Stimulated activated CD8-positive, alpha-beta memory T cell treated with anti-CD3 and anti-CD28 coated beads, Interleukin-12 subunit alpha, Interleukin-12 subunit beta, amount 100 ng/mL, for 24 hours (primary cell): ENCODE results near the gene KIAA0753.
"Not testable (repeated sequence)": the region's sequence is repeated elsewhere in the genome, so short reads cannot be mapped to it uniquely, and the experiment has no call there.

ENCODE experiments used
- DNase-seq: peaks from one replicate; pipeline ENCODE4 v3.0.0-alpha.2; 2020; ENCODE audit errors: extremely low read depth

The KIAA0753 gene

DNA sequence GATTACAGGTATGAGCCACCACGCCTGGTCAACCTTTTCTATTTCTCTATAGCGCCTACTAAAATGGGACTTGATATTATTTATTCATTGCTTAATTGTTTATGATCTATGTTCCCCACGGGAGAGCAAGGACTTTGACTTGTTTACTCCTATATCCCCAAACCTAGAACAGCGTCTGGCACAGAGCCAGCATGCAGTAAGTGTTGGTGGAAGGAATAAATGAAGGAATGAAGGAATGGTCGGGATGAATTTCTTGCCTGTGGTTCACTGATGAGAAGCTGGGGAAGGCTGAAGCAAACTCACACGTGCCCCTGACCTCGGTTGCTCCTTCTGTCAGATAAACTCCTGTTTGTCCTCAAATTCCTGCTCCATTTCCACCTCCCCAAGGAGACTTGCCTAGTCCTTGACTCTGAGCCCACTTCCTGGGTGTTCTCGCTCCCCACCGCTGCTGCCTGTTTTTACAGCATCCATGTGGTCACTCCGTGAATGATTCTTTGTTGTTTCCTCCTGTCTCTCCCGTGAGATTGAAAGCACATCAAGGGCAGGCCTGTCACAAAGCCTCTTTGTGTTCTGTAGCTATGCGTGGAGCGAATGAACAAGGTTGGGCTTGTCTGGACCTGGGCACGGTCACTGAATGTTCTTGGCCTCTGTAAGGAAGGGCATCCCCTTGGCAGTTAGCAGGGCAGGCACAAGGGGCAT is 28.4 kb upstream of the KIAA0753 start:
- no peak for DNase-seq

DNA sequence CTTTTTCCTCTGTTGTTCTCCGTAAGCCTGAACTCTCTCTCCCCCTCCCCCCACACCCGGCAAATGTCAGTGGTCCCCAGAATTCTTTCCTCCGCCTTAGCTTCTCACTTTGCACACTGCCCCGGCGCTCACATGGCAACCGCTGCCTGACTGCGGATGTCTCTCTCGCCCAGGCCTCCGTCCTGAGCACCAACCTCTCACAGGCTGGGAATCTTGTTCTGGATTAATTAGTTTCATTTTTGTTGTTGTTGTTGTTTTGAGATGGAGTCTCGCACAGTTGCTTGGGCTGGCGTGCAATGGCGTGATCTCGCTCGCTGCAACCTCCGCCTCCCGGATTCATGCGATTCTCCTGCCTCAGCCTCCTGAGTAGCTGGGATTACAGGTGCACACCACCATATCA is 27.7 kb upstream of the KIAA0753 start:
- no peak for DNase-seq

DNA sequence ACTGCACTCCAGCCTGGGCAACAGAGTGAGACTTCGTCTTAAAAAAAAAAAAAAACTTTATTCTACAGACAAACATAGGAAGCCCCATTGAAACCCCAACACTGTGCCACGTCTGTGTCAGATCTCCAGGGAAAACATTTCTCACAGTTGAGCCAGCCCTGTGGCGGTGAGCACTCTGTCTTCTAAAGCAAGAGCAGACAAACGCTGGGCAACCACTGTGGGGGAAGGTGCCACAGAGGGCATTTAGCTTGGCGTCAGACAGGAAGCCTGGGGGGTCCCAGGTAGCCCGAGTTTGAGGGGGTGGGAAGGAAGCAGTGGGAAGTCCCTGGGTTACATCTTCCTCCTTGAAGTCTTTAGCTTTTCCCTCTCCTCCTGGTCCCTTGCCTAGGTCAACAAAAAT is 27.0 kb upstream of the KIAA0753 start:
- no peak for DNase-seq

DNA sequence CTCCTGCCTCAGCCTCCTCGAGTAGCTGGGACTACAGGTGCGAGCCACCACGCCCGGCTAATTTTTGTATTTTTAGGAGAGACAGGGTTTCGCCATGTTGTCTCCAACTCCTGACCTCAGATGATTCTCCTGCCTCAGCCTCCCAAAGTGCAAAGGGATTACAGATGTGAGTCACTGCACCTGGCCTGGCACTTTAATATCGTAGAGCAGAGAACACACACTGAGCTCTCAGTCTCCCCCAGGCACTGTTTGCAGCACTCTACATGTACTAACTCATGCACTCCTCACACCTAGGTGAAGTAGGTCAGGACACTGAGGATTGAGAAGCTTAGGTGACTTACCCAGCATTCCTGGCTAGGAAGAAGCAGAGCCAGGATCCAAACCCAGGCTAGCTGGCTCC is 26.0 kb upstream of the KIAA0753 start:
- DNase-seq, result no peak

DNA sequence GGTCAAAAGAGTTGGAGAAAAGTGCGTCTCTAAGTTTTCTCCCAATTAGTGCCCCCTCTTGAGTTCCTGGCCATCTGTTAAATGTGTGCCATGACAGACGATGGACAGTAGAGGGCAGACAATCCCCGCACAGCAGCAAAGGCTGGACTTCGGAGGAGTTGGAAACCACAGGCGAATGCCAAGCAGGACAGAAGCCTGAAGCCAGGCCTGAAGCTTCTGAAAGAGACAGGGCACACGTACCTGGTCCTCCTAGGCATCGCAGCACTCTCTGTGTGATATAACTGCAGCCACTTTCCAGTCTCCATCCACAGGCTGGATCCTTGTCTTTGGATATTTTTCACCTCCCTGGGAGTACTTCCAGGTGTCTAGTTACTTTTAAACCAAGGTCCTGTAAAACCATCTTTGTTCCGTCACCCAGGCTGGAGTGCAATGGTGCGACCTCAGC is 25.6 kb upstream of the KIAA0753 start:
- DNase-seq, result no peak

DNA sequence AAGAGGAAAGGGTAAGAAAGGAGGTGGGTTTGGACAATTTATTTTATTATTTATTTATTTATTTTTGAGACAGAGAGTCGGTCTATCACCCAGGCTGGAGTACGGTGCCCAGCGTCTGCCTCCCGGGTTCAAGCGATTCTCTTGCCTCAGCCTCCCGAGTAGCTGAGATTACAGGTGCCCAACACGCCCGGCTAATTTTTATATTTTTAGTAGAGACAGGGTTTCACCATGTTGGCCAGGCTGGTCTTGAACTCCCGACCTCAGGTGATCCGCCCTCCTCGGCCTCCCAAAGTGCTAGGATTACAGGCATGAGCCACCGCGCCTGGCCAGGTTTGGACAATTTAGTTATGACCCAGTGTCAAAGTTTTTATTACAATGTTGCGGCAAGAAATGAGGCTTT is 22.7 kb upstream of the KIAA0753 start:
- DNase-seq, result not testable (repeated sequence)

DNA sequence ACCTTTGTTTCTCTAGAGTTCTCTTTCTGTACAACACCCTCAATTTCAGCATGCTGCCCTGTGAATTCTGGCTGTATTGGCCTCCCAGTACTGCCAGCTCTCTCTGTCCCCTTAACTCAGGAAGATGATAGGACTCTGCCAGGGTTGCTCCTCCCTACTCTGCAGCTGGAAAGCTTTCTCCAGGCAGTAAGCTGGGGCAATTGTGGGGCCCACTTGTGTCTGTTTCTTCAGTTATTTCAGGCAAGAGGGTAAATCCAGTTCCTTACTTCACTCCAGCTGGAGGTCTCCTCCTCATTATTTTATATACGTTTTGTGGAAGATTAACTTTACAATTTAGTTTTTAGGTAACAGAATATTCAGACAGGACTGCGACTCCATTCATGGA is 20.9 kb upstream of the KIAA0753 start:
- DNase-seq, result no peak

DNA sequence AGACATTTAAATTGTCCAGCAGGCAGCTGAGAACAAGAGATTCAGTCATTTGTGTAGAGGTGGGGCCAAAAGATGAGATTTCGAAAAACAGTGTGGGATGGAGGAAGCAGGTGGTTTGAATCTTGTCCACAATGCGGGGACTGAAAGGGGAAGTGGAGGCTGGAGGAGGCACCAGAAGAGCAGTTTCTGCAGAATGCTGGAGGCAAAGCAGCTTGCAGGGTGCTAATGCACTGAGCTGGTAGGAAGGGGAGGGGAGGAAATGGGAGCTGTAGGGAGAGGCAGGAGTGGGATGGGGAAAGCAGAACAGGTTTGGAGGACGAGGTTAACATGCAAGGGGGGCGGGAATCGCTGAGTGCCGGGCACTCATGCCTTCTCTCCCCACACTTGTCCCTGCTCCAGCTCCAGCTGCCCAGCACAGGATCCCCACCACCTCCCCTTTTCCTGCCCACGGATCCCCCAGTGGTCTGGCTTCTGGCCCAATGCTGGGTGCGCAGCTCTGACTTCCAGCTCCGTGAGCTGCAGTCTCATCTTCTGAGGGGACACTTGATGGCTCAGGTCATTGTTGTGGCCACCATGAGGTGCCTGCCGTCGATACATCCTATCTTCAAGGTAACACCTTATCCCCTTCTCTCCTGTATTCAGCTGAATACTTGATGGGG is 20.4 kb upstream of the KIAA0753 start:
- DNase-seq, result no peak

DNA sequence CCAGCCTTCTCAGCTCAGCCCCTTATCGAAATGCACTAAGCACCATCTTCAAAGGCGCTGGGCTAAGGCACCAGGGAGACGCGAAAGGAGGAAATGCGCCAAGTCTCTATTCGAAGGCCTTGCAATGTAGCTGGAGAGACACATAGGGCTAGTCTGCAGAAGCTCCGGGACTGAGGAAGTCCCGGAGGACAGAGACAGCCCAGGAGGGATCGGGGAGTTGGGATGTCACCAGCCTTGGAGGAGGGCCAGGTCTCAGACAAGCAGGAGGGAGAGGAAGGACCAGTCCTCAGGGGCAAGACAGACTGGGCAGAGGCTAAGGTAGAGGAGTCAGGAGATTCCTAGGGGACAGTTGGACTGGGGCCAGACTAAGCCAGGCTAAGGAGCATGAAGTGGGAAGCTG is 19.6 kb upstream of the KIAA0753 start:
- no peak for DNase-seq

DNA sequence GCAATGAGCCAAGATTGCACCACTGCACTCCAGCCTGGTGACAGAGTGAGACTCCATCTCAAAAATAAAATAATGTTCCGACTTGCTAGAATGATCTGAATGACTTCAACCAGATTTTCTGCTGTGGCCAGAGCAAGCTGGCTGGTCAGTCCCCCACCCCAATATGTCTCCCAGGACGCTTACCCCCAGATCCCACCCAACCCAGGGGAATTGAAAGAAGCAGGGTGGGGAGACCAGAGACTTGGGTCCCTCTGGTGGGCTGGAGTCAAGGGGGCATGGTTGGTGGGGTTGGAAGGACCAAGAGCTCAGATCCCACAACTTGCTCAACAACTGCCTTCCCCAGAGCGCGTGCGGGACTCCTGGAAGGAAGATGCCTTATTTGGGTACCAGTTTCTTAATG is 17.9 kb upstream of the KIAA0753 start:
- DNase-seq, result not testable (repeated sequence)

DNA sequence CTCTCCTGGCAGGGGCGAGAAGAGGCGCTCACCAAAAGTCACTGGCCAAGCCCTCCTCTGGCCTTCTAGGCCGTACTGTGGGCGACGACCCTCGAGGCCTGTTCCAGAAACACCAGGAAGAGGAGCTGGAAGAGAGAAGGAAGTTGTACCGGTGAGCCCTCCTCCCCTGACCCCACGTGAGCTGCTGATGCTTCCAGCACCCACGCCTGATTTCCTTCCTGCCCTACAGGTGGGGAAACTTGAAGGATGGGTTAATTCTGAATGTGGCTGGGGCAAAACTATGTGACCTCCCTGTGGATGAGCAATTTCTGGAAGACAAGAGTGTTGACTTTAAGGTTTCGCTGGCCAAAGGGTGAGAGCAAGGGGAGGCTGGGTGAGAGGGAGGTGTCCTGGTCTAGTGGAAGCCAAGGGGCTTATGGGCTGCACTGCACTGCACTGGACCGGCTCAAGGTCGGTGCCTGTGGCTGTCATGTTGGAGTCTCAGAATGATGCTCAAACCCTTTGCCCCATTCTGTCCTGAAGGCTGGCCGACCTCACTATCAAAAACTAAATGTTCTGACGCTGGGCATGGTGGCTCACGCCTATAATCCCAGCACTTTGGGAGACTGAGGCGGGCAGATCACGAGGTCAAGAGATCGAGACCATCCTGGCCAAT is 17.2 kb upstream of the KIAA0753 start:
- no peak for DNase-seq

DNA sequence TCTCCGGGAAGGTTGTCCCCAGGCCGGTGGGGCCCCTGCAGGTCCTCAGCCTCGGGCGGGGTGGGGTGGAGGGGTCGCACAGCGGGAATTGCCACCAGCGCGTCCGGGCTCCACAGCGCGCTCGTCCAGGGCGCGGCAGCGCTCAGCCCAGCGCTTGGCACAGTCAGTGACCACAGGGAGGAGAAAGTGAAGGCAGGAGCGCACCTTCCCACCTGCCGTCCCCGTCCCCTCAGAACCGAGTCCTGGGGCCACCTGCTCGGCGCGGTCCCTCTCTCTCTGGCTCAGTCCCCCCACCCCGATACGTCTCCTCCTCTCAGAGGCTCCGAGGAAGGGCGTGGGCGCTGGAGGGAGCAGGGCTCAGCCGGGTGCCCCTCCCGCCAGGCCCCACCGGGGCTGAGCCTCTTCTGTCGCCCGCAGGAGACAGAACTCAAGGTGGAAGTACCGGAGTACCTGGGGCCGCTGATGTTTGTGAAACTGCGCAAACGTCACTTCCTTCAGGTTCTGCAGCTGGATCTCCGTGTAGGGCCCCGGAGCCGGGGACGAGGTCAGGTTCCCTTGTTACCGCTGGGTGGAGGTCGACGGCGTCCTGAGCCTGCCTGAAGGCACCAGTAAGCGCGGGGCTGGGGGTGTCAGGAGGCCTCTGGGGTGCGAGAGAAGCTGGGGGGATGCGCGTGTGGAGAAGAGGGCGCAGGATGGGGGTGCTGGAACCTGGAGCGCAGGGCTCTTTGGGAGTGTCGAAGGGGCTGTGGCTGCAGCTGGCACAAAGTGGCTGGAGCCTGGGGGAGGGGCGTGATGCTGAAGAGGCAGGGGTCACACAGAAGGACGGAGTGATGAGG is 16.5 kb upstream of the KIAA0753 start:
- not testable (repeated sequence) for DNase-seq

DNA sequence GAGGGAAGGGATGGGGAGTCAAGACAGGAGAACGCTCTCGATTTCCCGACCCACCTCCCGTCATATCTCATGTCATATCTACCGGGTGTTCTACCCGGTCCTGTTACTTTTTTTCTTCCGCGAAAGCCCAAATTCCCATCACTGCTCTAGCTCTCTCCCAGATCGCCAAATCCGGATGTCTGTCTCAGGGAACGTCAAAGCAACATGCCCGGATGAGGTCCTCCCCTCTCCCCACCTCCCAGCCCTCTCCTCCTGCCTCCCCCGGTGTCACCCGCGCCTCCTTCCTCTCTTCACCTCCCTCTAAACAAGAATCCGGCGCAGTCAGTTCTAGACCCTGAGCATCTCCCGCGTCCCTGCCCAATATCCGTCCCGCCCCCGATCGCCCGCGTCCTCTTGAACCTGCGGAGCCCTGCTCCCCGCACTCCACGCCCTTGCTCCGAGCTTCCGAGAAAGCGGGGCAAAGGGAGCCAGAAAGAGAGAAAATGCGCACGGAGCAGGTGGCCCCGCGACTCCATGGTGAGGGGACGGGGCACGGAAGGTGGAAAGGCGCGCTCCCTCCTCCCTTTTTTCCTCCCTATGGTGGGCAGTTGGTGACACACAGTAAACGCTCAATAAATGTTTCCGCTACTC is 15.3 kb upstream of the KIAA0753 start:
- DNase-seq, result not testable (repeated sequence)

DNA sequence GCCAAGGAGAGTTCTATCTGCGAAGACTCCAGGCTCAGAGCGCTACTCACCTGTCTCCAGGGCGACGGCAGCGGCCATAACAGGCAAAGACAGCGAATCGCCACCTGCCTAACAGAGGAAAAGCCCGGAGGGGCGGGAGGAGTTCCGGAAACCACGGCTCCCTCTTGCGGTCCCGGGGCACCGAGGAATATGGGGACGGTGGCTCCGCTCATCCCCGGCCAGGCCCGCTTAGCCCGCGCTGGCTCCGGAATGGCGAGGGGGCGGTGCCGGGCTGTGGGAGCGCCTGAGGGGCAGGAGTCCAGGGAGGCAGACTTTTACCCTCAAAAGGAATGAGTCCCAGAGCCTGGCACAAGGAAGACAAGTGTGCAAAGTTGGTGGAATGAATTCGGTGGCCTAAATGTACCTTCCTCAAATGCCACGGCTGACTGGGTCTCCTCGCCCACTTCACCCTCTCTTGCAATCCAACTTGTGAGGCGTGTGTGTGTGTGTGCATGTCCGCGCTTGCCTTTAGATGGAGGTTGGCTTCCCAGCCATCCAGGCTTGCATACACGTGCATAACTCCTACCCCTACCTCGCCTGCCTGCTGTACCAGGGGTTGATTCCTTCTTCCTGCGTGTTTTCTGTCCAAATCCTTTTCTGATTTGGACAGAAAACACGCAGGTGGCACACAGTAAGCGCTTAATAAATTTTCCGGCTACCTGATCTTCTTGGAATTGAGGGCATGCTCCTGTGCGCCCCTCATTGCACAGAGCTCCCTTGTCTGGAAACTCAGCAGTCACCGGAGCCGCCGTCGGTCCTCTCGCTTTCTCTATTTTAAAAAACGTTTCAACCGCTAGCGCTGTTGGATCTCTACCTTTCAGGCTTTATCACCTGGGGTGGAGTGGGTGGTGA is 14.6 kb upstream of the KIAA0753 start:
- DNase-seq, result no peak

DNA sequence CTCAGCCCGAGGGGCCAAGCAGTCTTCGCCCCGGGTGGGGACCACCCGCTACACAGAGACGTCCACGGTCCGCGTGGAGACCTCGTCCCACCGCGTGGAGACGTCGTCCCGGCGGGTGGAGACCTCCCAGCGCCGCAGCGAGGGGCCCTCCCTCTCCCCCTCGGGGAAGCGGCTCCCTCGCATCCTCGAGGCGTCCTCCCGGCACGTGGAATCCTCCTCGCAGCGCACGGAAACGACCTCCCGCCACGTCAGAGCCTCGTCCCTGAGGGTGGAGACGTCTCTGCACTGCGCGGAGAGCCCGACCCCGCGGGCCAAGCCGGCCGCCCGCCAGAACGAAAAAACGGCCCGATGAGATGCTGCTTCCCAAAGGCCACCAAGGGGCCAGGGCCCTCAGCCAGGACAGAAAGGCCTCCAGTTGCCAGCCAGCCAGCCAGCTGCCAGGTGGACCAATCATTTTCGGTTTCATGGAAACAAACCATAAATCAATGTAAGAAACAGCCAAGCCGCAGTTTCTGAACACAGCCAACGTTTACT is 11.5 kb upstream of the KIAA0753 start:
- no peak for DNase-seq

DNA sequence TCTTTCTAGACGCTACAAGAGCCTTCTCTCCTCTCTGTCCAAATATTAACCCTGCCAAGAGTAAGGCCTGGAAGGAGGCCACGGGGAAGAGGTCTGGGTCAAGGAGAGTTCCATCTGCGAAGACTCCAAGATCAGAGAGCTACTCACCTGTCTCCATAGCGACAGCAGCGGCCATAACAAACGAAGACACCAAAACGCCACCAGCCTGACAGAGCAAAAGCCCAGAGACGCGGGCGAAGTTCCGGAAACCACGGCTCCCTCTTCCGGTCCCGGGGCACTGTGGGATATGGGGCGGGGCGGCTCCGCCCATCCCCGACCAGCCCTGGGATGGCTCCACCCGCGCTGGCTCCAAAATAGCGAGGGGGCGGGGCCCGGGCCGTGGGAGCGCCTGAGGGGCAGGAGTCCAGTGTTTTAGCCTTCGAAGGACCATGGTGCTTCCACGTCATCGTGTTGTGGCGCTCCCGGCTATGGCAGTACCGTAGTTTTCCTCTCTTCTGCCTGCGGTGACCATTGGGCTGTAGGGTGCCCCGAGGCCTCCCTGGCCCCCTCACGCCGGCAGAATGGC is 10.9 kb upstream of the KIAA0753 start, which contains the start of the genes C17orf100 and MED31:
Gene C17orf100 (plus strand): TSS at position 409 of the 565 bp plus-strand sequence. CDS start 152 bp downstream, at position 561.
Gene MED31 (minus strand): TSS at position 252 of the 565 bp plus-strand sequence. CDS start 77 bp downstream, at position 175.
- peak; percentile 87 for DNase-seq

DNA sequence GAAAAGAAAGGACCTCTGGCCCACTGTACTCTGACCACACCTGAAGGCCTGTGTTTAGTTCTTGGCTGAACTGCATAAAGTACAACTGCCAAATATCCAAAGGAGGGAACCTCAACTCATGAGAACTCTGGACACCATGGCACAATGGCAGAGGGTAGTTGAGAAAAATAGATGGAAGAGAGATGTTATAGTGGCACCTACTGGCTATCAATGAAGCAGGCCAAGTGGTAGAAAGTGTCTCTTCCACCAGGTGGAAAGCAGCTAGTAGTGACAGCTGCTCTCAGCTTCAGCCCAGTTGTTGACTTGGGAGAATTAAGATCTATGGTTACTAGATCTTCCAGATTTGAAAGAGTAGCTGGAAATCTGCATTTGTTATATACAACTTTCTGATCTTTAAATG is 7.7 kb upstream of the KIAA0753 start:
- DNase-seq, result no peak

DNA sequence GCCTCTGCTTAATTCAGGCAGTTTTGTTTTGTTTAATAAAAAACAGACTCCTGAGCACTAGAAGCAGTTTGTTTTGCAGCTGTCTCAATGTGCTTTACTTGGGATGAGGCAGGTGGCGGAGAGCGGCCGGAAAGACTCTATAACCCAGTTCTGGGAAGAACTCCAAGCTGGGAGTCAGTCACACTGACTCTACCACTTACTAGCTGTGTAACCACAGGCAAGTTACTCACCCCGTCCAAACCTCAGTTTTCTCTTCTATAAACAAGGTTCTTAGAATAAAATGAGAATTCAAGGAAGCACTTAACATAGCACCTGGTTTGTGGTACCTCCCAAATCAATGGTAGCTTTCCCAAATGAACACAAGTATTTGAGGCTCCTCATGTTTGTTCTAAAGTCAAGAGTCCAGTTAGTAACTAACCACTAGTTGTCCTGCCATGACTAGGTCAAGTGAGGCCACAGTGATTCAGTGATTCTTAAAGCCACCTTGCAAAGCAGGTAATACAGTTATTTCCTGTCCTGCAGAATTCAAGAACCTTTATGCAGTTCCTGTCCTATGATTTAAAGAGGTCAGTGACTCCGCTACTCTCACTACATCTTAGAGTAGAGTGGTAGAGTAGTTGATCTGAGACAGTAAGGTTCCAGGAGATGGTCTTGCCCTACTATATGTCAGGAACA is 3.1 kb upstream of the KIAA0753 start:
- DNase-seq, result no peak

DNA sequence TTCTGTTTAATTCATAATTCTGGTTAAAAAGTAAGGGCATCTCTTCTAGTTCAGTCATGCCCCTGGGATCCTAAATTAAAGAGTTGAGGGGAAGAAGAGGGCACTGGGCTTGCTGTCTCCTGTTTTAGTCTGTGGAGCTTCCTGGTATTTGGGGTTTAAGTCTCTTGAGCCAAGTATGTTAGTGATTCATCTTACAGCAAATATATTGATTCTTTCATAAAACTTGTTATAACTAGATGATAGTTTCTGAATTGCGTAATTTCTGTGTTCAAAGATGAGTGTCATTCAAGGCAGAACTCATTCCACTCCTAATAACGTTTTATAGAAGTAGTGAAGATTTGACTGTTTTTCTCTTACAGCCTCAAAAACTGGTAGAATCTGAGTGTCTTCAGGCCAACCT is 2.1 kb upstream of the KIAA0753 start:
- DNase-seq, result no peak
